GM18861 (cell line): ENCODE measurements around the gene FSTL4.

ENCODE experiments used
- ATAC-seq: cut with Tn5 transposase; IDR thresholded peaks from one replicate; pipeline ENCODE4 v1.9.1; 2021; ENCODE audit not compliant: unreplicated experiment

Gene FSTL4

DNA sequence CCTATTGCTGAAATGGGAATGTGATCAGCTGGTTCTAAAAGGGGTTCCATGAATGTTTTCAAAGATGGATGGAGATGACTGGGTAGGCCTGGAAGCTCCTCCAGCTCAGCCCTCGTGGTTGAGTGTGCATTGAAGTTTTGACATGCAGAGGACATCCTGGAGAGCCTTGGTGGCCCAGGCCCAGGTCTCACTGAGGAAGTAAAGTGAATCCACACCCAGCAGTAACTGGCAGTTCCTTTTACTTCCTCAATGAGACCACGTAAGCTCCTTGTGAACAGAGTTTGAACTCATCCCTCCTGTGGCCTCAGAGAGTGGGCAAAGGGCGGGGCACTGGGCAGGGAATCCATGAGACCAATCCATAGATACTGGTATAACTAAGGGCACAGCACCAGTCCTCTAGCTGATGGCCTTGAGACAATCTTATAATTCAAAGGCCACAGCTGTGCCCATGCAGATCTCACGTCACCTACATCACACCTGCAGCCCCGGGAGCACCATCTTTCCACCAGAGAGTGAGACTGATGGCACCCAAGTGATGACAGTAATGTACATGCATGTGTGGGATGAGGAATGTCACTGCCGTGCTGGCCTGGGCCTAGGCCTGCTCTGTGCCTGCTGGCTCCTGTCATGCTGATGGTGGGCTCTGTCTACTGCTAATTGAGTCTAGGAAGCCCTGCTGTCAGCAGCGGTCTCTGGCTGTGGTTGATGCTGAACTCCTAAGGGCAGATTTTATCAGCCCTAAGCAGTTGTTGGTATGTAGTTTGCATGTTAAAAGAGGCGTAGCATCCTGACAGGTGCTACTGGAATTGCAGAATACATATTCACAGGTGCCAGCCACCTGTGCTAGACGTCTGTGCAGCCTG lies 257.8 kb downstream of the FSTL4 start:
- no peak for ATAC-seq

- ATAC-seq, result no peak
Observed at GRCh38 chr5:133353741-133354140, 258.6 kb downstream of the FSTL4 start.

- ATAC-seq, result no peak
Observed at GRCh38 chr5:133348406-133348805, 263.9 kb downstream of the FSTL4 start.

DNA sequence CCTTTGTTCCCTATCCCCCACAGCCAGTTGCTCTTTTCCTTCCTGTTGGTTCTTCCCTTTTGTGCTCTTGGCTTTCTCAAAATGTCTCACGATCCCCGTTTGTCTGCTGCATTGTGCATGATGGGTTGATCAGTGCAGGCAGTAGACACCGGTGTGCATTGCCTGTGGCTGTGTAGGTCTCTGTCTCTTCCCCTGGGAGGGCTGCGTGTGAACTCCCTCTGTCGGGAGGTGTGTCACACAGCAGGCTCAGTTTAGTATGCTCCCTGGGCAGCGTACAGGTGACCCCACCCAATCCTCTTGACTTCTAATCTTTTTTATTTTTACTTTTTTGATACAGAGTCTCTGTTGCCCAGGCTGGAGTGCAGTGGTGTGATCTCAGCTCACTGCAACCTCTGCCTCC lies 265.3 kb downstream of the FSTL4 start:
- no peak for ATAC-seq

DNA sequence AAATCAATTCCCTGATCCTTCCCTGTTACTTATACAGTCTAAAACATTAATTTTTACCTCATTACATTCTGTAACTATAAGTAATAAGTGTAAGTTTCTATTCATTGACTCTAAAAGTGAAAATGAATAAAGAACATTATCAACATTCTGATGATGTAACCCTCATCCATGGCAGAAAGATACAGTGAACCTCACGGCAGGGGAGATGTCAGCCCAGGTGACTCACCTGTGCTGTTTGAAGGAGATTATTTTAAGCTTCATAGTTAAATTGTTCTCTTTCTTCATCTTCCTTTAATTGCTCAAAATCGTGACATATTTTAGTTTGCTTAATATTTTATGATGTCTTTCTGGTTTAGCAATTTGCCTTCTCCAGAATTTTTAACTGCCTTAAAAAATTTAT lies 268.1 kb downstream of the FSTL4 start:
- no peak for ATAC-seq

DNA sequence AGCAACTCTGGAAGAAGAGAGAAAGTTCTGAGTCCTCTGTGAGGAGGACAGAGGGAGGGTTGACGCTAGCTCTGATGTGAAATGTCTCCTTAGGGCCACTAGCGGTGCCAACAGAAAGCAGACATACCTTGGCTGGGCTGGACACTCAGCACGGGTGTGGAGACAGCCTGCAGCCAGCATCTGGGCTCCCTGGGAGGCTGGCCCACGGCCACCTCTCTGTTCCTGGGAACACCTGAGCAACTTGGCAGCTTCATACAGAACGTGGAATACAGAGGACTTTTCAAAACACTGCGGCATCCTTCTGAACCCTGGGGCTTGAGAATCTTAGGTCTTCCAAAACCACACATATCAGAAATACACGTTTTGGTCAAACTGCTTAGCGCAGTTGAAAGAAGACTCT lies 269.1 kb downstream of the FSTL4 start:
- ATAC-seq, result no peak

DNA sequence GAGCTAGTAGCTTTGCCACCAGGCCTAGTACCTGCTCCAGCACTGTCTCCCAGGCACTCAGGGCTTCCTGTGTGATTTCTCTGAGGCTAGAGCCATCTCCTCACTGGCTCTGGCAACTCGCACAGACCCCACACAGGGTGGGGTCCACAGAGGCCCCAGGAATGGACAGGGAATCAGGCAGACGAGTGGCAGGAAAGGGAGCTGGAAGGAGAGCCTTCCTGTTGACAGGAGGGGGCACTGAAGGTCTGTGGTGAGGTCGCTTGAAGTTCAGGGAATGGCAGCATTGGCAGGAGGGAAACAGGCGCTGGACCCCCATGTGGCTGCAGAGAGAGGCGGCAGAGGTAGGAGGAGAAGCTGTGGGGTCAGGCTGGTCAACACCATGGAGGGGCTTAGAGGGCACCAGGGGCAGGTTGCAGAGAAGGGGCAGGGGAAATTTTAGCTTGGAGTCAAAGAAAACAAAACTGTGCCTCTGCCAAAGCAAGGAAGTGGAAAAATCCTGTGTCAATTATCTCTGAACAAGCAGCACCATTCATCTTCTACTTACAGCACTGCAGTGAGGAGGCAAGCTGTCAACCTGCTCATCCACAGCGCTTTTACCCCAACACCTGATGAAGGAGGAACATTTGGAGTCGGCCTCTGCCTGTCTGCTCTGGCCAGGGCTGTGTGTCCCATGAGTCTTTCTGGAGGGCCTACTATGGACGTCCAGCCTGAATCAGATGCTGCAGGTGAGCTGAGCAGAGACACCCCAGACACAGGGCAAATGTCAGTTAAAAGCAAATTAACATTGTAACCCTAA lies 270.2 kb downstream of the FSTL4 start:
- ATAC-seq, result no peak

- no peak for ATAC-seq
Observed at GRCh38 chr5:133341296-133341695, 271.0 kb downstream of the FSTL4 start.

DNA sequence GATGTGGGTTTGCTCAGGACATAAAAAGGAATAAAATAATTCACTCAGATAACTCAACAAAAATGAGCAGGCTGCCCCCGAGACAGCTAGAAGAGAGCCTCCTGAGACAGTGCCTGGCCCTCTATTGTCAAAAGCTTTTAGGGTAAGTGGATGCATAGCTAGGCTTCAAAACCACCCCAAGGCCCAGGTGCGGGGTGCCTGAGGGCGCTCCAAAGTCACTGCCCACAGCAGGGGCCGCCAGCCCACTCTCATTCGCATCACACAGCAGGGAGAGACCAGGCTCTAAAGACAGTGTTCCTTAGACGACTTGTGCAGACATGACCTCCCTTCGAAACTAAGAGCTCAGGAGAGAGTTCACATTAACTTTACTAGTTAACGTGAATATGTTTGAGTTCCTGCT lies 271.5 kb downstream of the FSTL4 start:
- ATAC-seq, result no peak

GRCh38 chr5:133340002-133340755 lies 272.2 kb downstream of the FSTL4 start:
- no peak for ATAC-seq

DNA sequence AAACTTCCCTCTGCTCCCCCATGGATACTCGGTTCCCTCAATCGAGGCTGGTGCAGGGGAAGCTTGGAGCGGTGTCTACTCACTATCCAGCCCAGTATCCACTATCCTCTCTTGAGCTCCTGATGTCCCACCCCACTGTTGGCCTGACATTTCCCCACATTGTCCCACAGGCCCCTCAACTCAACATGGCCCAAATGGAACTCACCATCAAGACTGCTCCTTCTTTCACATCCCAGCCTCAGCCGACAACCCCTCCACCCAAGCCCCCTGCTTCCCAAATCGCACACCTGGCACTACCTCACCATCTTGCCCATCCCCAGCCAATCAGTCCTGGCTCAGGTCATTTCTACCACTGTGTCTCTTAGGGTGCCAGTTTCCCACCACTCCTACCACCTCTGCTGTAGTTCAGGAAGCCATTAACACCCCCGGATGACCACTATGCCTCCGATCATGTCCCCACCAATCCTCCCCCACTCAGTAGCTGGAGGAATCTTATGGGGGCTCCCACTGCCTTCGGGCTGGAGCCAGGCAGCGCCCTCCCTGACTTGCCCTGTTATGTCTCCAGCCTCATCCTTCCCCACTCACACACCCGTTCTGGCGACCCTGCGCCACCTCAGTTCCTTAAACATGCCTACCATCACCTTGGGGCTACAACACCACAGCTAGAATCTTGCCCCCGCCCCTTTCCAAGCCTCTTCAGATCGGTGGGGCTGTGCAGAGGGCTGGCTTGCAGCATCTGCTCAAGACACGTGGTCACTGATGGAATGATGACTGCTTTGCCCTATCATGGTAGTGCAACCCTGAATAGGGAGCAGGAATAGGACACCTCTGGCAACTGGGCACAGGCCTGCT lies 273.6 kb downstream of the FSTL4 start:
- no peak for ATAC-seq

- ATAC-seq, result no peak
Observed at GRCh38 chr5:133337795-133338445, 274.4 kb downstream of the FSTL4 start.

GRCh38 chr5:133336969-133337410 lies 275.4 kb downstream of the FSTL4 start:
- no peak for ATAC-seq

GRCh38 chr5:133336121-133336968 lies 276.0 kb downstream of the FSTL4 start:
- no peak for ATAC-seq

DNA sequence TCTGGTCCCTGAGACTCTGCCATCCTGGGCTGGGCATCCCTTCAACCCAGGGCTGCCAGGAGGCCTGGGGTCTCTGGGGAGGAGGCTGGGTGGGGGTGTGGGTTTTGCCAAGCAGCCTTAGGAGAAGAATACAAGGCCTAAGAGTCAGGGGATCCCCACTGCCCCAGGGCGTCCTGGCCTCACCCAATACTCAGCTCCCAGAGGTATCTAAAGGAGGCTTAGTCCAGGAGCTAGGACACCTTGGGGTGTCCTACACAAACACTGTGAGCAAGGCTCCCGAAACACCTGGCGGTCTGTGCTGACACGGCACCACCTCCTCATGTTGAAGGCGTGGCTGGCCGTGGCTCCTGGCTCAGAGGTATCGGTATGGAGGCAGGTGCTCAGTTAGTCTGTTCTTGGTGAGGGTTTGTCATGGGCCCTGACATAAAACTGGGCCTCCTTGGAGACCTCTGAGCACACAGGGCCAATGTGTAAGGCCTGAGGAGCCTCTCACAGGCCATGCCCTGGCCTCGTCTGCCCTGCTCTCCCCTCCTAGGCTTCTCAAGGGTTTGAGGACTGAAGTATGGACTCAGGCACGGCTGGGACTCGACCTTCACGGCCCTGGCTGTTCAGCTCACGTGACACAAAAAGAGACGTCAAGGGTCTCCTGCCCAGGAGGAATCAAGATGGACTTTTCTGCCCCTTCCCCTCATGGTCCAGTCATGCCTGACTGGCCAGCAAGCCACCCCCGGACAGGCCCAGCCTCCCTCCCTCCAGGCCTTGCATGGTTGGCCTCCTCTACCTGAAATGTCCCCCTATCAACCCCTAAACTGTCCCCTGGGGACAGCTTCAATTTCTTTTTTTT lies 277.3 kb downstream of the FSTL4 start:
- no peak for ATAC-seq

- ATAC-seq, result no peak
Observed at GRCh38 chr5:133333326-133334150, 278.8 kb downstream of the FSTL4 start.

GRCh38 chr5:133332439-133333024 lies 279.8 kb downstream of the FSTL4 start:
- ATAC-seq, result no peak
